Measurements from ENCODE around the gene MAGI3.

Gene MAGI3

GRCh38 chr1:113662101-113662500 is 271.8 kb downstream of the MAGI3 start:
- DNase-seq, result no peak

GRCh38 chr1:113663165-113663951 is 273.0 kb downstream of the MAGI3 start:
- no peak for DNase-seq

- no peak for DNase-seq
Measured at GRCh38 chr1:113665071-113665470, 274.8 kb downstream of the MAGI3 start.

DNA sequence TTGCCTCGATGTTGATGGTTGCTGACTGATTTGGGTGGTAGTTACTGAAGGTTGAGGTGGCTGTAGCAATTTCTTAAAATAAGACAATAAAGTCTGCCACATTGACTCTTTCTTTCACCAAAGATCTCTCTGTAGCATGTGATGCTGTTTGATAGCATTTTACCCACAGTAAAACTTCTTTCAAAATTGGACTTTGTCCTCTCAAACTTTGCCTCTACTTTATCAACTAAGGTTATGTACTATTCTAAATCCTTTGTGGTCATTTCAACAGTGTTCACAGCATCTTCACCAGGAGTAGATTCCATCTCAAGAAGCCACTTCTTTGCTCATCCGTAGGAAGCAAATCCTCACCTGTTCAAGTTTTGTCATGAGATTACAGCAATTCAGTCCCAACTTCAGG is 275.8 kb downstream of the MAGI3 start:
- DNase-seq, result no peak

- no peak for DNase-seq
Measured at GRCh38 chr1:113669988-113670387, 279.7 kb downstream of the MAGI3 start.

DNA sequence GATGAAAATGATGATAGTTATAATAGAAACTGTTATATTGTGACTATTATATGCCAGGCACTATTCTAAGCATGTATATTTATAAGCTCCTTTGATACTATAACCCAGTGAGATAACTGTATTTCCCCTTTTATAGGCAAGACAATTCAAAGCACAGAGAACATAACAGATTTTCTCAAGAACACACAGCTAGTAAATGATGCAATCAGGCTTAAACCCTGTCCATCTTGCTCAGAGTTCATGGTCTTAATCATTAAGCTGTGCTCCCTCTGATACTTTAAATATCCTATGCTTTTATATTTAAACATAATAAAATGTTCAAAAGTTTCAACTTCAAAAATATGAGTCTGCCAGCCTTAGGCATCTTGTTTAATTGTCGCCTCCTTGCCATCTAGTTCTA is 280.3 kb downstream of the MAGI3 start:
- DNase-seq, result no peak

- no peak for DNase-seq
Measured at GRCh38 chr1:113672491-113672890, 282.2 kb downstream of the MAGI3 start.

DNA sequence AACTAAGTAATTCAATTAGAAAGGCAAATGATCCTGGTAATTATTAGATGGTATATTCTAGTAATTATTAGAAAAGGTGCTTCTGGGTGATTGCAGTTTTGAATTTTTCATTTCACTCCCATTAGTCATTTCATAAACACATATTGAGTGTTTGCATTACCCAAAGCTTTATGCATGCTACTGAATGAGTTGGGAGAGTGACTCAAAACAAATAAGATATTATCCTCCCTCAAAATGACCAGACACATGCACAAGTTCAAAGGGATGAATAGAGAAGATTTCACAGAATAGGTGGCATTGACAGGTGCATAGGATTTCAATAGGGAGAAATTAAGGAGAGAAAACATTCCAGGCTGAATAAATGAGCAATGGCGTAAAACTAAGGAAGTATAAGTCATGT is 284.3 kb downstream of the MAGI3 start:
- no peak for DNase-seq

- no peak for DNase-seq
Measured at GRCh38 chr1:113675302-113675701, 285.0 kb downstream of the MAGI3 start.

DNA sequence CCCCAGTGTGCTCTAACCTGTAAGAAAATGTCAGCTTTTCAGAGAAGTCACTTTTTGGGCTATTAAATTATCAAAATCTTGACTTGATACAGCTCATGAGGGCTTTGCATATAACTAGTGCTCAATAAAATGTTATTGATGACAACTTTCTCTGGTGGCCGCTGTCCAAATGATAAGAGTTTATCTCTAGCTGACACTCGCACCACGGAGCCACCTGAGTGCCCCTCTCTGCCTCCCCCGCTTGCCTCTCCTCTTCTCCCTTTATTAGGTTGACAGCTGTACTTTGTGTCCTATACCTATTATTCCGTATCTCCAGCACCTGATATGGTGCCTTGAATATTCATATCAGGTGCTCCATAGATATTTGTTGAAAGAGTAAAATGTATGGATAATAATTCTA is 286.2 kb downstream of the MAGI3 start:
- DNase-seq, result no peak

- peak; percentile 82 for DNase-seq
Measured at GRCh38 chr1:113677250-113678158, 287.2 kb downstream of the MAGI3 start.

- DNase-seq, result no peak
Measured at GRCh38 chr1:113678159-113678469, 287.8 kb downstream of the MAGI3 start.

DNA sequence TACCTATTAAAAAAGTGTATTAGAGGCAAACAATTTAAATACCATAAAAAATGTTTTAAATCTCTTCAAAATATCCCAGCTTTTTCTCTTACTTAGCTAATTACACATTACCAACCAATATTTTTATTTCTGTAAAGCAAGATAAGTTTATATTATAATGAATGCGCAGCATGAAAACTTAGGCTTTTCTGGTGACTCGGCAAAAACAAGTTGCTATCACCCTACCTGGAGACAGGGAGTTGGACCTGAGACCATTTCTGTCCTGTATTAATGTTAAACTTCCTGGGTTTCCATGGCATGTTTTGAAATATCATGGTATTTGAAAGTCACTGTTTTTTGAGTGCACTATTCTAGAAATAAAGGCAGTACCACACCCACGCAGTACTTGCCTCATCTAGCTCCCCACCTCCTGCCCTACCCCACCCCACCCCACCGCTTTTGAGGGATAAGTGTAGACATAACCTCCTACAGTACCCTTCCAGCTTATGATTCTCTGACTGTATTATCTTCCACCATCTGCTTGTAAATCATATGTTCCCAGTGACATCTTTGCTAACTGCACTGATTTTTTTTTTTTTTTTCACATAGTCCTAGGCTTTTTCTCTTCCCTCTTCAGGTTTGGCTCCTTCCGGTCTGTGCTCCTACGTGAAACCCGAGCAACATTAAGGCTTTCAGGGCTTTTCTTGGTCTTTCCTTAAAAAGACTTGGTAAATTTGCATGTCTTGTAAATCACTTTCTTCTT is 291.5 kb downstream of the MAGI3 start:
- peak; percentile 23 for DNase-seq

DNA sequence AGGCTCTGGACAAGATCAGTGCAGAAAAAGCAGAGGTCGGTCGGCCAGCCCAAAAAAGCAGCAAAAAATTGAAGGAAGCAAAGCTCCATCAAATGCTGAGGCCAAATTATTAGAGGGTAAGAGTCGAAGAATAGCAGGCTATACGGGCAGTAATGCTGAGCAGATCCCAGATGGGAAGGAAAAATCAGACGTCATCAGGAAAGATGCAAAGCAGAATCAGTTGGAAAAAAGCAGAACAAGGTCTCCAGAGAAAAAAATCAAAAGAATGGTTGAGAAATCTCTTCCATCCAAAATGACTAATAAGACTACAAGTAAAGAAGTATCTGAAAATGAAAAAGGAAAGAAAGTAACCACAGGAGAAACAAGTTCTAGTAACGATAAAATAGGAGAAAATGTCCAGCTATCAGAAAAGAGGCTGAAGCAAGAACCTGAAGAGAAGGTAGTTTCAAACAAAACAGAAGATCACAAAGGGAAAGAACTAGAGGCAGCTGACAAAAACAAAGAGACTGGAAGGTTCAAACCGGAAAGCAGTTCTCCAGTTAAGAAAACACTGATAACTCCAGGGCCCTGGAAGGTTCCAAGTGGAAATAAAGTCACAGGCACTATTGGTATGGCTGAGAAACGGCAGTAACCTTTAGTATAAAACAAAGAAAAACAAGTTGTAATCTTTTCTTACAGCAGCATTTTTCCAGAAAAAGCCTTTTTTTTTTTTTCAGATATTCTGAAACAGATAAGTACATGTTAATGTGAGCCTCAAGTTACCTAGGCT is 293.3 kb downstream of the MAGI3 start:
- DNase-seq, result no peak

GRCh38 chr1:113684153-113684541 is 293.8 kb downstream of the MAGI3 start:
- no peak for DNase-seq

DNA sequence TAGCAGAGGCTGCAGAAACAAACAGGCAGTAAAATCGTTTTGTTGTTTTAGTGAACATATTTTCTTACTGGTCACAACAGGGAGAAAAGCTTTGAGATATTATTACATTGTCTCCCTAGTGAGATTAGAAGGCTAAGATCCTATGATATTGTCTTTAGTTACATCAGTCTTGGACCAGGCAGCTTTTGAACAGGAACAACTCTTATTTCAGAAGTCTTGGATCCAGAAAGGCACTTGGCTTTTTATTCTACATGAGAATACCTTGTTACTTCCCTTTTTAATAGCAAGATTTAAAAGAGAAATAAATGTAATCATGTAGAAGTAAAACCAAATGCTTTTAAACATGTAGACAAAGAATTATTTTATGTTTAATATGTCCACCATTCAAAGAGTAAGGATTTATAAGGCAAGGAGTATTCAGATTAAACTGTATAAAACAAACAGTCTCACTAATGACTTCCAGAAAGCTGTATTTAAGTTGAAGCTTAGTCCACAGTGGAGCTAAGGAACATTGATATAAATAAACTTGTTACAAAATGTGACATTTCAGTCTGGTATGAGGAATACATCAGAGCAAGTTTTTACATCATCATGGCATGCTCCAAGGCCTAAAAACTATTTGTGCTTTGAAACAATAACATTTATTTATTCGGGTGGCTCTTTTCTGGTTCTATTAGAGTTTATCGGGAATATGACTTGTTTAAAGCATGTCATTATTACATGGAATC is 296.7 kb downstream of the MAGI3 start:
- DNase-seq, result no peak

DNA sequence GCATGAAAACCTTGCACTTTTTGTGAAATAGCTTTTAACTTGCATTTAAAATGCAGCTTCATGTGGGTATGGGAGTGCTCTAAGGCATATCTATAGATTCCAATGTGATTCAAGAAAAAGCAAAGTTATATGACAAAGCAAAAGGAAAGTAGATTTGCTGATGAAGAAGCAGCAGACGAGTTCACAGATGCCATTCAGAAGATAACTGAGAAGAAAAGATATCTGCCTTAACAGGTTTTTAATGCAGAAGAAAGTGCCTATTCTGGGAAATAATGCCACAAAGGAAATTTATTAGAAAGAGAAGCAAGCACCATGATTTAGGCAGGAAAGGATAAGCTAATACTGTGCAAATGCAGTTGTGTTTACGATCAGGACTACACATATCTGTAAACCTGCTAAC is 300.9 kb downstream of the MAGI3 start:
- DNase-seq, result no peak

GRCh38 chr1:113692342-113692741 is 302.0 kb downstream of the MAGI3 start:
- DNase-seq, result no peak

DNA sequence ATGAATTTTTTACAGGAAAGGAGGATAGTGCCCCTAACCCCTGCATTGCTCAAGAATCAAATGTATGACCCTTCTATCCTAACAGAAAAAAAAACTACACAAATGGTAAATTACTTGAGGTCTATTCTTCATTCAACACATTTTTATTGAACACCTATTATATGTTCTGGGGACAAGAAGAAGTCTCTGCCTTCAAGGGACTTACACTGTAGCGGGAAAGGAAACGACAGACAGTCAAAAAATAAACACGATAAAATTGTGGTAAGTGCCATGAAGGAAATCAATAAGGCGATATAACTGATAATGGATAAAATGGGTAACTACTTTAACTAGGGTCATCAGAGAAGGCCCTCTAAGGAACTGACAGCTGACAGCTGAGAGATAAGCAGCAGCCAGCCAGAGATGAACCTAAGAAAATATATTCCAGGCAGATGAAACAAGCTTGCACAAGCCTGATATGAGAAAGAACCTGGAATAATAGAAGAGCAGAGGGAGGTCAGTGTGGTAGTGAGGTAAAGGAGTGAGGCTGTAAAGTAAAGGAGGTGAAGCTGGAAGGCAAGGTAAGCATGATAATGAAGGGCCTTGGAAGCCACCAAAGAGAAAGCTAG is 302.6 kb downstream of the MAGI3 start:
- no peak for DNase-seq

GRCh38 chr1:113694910-113695309 is 304.6 kb downstream of the MAGI3 start:
- DNase-seq, result no peak

GRCh38 chr1:113701429-113701828 is 311.1 kb downstream of the MAGI3 start:
- no peak for DNase-seq

Measured in NCI-H2171 (cell line).